GM18867 (cell line): ENCODE results near the gene TSPYL6.

Experiments used
- ATAC-seq: cut with Tn5 transposase; IDR thresholded peaks from one replicate; pipeline ENCODE4 v1.9.1; 2021; ENCODE audit warnings: mild to moderate bottlenecking, moderate library complexity; ENCODE audit not compliant: unreplicated experiment

The TSPYL6 gene

GRCh38 chr2:54206596-54206995, 49.4 kb downstream of the TSPYL6 start:
- ATAC-seq, result peak; percentile 55

GRCh38 chr2:54204476-54204875, 51.6 kb downstream of the TSPYL6 start:
- no peak for ATAC-seq
